Activated CD4-positive, alpha-beta T cell treated with anti-CD3 and anti-CD28 coated beads for 1 hour (primary cell): ENCODE results near the gene CARNS1.

Experiments
- DNase-seq: peaks from one replicate; pipeline ENCODE4 v3.0.0-alpha.2; 2020

CARNS1 gene

DNA sequence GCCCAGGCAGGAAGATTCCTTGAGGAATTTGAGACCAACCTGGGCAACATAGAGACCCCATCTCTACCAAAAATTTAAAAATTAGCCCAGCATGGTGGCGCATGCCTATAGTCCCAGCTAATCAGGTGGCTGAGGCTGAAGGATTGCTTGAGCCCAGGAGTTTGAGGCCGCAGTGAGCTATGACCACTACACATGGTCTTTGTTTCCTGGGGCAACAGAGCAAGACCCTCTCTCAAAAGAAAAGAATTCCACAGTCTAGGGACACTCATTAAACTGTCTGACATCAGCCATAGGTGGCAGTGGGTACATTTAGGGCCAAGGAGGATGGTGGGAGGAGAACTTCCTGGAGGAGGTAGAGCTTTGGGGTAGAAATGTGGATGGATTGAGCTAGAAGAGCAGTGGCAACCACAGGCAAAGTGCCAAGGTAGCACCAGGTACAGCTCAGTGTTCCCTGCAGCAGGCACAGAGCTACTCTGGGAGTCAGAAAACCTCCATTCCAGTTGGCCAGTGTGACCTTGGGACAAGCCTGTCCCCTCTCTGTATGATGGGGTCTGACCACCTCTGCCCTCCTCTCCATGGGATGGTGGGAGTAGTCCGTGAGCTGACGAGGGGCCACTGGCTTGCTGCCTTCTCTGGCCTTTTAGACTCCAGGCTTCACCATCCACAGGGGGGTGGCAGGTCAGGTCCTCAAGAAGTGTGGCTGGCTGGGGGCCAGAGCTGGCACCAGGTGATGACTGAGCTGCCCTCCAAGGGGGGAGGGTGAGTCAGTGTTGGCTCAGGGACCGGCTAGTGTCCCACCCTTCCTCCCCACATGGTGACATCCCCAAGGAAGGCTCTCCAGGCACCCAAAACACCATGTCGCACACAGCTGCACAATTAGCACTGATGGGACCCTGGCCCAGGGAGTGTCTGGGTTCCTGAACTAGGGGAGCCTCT, 38.3 kb upstream of the CARNS1 start:
- DNase-seq = no peak

DNA sequence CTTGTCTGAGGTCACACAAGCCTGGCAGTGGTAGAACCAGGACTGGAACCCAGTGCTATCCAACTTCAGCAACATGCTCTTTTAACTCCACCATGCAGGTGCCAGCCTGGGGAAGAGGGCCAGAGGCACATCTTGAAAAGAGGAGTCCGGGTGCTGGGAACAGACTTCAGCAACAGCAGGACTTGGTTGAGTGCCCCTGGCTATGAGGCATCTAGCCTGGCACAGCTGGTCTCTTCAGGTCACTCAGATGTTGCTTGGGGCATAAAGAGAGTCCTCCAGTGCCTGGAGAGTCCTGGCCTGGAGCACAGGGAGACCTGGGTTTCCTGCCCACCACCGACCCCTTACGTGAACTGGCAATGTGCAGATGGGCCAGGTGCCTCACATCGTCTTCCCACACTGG, 36.9 kb upstream of the CARNS1 start:
- no peak for DNase-seq

DNA sequence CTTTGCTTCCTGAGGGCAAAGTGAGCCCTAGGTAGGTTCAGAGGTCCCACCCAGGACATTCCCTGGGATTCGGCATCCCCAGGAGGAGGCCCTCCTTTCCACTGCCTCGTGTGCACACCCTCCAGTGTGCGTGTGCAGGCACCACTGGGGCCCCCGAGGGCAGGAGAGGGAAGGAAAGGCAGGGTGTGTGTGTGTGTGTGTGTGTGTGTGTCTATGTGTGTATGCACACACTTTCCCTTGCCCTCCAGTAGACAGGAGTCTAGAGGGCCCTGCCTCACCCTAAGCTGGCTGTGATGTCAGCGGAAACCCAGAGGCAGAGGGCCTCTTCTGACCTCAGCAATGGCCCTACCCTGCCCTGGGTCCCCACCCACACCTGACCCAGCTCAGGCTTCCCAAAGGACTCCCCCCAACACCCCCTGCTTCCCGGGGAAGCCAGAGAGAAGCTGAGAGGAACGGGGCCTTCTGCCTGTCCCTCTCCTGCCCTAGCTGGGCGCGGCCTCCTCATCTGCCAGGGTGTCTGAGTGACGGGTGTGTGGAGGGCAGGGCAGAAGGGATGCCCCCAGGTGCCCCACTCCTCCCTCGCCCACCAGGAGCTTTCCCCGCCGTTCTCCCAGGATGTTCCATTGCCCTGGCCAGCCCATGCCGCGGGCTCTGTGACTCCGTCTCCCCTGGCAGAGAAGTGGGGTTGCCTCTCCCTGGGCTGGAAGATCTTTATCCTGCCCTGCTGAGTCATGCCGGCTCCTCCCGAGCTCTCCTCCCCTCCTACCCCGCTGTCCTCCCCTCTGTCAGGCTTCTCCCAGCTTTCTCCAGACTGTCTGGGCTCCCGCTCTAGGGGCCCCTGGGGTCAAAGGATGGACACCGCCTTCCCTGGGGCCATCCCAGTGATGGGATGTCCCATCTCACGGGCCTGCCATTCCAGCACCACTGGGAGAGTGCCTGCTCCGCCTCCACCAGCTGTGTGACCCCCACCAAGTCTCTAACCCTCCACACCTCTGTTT, 36.1 kb upstream of the CARNS1 start:
- no peak for DNase-seq

DNA sequence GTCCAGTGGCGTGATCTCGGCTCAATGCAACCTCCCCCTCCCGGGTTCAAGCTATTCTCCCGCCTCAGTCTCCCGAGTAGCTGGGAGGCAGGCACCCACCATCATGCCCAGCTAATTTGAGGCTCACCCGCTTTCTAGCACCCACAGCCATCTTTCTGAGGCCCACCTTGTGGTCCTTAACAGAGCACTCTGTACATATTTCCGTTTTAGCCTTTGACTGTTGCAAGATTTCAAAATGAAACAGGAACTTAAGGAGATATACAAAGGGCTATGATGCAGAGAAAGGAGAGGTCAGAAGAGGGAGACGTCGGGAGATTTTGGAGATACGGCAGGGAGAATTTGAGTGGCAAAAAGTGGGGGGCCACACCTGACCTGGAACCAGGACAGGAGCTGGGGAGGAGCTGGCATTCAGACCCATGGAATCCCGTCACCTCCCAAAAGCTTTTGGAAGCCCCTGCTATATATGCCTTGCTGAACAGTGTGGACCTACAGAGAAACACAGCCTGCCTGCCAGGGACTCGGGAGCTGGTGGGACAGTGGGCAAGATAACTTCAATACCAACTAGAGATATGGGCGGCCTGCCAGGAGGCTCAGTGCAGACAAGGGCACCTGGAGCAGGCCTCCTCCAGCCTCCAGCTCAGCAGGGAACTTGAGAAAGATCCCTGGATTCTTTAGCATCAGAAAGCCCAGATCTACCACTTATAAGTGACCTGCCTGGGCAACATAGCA, 34.1 kb upstream of the CARNS1 start:
- DNase-seq = no peak

DNA sequence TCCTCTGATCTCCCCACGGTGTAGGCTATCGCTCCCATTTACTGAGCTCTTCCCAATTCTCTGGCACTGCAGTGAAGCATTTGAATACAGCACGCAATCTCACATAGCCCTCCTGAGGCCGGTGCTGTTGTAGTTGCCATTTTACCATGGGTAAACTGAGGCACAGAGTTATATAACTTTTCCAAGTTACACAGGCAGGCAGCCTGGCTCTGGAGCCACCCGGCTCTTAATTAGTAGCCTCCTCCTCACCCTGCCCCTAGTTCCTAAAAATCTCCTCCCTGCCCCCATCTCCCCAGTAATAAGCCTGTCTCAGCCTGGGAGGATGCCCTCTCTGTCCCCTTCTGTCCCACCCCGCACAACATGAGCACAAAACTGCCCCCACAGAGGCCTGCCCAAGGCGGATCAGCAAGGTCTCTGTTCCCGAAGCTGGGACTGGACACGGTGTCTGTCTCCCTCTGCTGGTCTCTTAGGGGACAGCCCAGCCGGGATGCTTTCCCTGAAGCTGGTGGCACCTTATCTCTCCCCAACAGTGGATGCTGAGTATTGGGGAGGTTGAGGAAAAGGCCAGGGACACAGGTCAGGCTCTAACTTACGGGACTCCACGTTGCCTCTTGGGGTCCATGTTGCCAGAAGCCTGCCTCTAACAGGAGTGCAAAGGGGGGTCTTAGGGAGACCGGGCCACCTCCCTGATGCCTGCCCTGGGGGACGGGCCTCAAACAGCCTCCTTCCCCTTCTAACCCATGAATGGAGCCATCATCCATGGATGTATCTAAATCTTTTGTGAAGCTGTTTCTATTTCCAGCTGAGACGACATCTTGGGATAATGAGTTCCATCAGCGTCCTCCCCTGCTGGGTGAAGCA, 33.0 kb upstream of the CARNS1 start:
- peak; percentile 76 for DNase-seq

DNA sequence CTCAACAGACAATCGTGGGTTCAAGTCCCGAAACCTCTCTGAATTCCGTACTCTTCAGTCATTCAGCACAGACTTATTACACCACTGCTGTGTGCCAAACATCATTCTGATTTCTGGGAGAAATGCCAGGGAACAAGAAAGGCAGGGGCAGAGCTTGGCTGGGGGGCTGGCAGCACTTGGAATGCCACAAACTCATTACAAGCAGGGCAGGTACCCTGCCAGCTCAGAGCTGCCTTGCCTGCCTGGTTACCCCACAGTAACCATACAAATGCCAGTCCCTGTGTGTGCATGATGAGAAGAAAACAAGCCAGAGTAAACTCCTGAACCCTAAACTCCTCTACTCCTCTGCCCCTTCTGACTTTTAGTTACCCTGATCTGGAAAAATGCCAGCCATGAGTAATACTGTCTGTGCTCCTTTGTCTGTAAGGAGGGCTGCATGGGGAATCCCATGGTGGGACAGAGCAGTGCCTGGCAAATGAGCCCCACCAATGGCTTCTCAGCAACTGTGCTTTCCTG, 30.6 kb upstream of the CARNS1 start:
- no peak for DNase-seq

DNA sequence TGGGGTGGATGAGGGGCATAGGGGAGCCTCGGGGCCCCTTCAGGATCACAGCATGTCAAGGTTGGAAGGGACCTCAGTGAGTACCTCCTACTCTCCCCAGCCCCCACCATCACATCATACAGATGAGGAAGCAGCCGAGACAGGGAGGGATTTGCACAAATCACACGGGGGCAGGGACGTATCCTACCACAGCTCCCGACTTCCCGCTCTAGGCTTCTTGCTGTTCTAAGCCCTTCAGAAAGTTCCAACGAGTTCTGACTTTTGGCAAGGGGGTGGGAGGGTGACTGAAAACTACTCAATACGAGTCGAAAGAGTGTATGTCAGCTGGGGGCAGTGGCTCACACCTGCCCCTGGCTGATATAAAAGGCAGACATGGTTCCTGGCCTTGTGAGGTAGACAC, 28.4 kb upstream of the CARNS1 start:
- no peak for DNase-seq

DNA sequence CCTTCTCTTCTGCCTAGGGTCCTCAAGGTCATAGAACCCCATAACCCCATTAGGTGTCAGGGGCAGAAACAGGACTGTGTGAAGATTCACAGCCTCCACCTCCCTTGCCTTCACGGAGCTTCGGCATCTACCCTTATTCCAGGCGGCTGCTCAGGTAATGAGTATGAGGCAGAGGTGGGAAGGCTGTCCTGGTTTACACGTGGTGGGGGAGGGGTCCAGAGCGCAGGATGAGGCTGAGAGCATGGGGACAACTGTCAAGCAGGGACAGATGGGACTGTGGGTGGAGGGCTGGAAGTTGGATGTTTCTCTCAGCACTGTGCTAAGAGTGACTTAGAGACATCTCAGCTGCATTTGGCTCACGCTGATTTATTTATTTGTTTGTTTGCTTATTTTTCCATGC, 28.0 kb upstream of the CARNS1 start:
- no peak for DNase-seq

DNA sequence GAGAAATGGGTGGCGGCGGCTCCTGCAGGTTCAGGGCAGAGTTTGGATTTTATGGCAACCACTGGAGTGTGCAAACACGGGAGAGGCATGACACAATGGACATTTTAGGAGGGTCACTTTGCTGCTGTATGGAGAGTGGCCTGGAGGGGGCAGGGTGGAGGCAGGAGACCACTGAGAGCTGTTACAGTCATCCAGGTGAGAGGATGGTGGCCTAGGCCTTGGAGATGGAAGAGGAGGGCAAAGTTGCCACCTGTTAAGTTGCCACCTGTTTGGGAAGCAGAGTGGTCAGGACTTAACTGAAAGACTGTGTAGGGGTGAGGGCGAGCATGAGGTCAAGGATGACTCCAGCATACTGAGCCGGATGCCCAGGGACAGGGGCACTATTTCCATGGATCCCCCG, 26.0 kb upstream of the CARNS1 start:
- no peak for DNase-seq

DNA sequence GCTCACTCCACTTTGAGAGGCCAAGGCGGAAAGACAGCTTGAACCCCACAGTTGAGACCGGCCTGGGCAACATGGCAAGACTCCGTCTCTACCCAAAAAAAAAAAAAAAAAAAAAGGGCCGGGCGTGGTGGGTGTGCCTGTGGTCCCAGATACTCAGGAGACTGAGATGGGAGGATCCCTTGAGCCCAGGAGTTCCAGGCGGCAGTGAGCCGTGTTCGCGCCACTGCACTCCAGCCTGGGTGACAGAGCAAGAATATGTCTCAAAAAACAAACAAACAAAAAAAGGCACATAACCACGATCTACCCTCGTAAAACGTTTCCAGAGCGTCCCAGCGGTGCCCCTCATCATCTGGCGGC, 24.6 kb upstream of the CARNS1 start:
- no peak for DNase-seq

DNA sequence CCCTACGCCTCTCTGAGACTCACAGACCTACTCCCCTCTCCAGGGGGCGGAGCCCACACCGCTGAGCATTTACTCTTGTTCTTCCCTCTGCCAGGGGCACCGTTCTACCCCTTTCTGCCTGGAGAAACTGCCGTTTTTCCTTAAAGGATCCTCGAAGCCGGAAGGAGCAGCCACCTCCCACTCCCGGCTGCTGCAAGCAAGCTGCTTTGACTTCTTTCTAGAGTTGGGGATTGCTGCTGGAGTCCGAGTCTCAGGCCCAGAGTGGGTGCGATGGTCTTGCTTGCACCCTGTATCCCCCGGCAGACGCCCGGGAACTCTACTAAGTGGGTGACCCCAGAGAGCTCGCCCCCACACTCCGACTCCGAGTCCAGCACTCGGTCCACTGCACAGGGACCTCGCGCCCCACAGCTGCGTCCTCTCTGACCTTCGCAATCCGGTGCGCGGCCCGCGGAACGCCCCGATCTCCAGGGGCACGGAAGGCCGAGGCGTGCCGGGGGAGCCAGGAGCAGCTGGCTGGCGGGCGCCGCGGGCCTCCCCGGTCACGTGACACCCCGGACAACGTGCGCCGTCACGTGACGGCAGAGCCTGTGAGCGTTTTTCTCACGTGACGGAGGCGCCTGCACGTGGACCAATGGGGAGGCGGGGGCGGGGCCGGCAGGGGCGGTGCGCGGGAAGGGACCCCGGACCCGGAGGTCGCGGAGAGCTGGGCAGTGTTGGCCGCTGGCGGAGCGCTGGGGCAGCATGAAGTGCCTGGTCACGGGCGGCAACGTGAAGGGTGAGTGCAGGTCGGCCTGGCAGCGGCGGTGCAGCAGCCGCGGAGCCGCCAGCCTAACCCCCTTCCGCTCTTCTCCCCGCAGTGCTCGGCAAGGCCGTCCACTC, 23.9 kb upstream of the CARNS1 start, which contains the start of gene RAD9A:
Gene RAD9A (plus strand): TSS at position 683 of the 879 bp plus-strand sequence. CDS start 59 bp downstream, at position 742.
- DNase-seq = peak; percentile 86

DNA sequence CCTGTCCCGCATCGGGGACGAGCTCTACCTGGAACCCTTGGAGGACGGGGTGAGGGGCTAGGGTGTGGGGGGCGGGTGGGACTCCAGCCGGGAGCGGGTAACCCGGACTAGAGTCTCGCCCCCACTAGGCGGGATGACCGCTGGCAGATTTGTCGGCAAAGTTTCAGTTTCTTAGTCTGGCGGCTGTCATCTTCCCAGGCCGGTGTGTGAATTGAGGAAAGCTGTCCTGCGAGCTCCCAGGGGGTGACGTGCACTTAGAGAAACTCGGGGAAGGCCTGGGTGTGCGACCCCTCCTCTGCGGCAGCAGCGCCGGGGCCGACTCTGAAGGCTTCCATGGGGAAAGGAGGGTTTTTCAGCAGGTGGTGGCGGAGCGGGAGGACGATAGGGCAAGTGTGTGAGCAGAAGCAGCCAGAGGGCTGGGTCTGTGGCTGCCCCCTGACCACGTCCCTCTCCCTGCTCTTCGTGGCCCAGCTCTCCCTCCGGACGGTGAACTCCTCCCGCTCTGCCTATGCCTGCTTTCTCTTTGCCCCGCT, 23.2 kb upstream of the CARNS1 start:
- DNase-seq = no peak

DNA sequence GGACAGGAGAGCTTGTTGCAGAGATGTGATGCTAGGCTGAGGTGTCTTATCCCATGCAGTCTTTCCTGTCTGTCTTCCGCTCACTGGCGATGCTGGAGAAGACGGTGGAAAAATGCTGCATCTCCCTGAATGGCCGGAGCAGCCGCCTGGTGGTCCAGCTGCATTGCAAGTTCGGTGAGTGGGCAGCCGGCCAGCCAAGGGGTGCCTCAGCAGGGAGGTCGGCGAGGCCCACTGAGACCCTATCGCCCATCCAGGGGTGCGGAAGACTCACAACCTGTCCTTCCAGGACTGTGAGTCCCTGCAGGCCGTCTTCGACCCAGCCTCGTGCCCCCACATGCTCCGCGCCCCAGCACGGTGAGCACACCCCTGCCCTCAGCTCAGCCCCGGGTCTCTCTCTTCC, 22.0 kb upstream of the CARNS1 start:
- no peak for DNase-seq

DNA sequence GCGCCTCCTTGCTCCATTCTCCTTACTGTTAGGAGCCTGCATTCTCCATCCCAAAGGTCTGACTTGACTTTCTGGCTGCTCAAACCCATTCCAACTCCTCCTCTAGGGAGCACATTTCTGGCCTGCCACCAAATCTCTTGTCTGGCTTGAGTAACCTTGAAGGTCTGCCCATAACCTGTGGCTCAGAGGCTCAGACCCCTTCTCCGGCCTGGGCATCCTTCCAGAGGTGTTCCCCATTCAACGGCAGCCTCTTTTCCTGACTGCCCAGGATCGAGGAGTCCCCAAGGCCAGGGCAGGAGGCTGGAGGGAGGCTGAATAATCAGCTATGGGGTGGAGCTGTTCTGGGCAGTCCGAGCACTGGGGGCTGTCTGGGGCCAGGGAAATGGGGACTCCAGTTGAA, 21.5 kb upstream of the CARNS1 start:
- DNase-seq = no peak

DNA sequence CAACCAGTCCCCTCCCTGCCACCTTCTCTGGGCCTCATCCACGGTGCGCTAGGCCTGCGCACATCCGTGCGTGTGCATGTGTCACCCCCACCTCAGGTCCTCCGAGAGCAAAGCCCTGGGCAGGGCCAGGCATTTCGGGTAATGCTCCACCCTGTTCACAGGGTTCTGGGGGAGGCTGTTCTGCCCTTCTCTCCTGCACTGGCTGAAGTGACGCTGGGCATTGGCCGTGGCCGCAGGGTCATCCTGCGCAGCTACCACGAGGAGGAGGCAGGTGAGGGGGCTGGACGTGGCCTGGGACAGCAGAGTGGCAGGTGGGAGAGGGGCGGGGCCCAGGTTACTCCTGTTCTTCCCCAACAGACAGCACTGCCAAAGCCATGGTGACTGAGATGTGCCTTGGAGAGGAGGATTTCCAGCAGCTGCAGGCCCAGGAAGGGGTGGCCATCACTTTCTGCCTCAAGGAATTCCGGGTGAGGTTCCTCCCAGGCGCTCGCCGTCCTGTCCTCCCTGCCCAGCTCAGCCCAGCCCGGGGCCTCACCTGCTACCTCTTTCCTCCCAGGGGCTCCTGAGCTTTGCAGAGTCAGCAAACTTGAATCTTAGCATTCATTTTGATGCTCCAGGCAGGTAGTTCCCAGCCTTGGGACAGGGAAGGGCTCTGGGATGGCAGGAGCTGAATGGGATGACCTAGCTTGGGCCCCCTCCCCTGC, 19.8 kb upstream of the CARNS1 start:
- DNase-seq = no peak

DNA sequence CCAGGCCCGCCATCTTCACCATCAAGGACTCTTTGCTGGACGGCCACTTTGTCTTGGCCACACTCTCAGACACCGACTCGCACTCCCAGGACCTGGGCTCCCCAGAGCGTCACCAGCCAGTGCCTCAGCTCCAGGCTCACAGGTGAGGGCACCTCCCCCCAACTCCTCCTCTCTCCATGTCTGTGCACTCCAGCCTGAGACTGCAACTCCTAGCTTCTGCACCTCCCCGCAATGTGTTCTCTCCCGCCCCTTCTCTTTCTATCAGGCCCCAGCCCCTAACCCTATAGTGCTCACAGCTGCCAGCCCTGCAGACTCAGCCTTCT, 19.3 kb upstream of the CARNS1 start:
- DNase-seq = no peak

DNA sequence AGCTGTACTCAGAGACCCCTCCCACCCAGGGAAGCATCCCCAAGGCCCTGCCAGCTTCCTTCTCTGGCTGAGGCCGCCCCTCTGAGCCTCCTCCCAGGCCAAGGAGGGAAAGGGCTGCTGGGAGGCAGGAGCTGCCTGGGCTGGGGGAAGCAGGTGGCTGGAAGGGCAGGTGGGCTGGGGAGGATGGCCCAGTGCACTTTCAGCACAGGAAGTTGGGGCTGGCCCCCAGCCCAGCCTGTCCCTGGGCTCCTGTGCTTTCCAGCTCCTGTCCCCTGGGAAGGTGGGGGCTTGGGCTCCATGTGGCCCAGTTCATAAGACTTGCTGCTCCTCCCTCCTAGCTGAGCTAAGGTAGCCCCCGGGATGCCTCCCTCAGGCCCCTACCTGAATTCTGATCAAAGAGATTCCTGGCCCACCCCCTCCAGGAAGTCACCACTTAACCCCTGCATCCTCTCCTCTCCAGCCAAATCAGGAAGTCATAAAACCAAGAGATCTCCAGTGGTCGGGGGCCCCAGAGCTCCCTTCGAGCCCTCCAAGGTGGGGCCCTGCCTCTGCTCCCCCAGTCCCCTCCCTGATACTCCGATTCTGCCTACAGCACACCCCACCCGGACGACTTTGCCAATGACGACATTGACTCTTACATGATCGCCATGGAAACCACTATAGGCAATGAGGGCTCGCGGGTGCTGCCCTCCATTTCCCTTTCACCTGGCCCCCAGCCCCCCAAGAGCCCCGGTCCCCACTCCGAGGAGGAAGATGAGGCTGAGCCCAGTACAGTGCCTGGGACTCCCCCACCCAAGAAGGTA, 18.7 kb upstream of the CARNS1 start:
- no peak for DNase-seq

DNA sequence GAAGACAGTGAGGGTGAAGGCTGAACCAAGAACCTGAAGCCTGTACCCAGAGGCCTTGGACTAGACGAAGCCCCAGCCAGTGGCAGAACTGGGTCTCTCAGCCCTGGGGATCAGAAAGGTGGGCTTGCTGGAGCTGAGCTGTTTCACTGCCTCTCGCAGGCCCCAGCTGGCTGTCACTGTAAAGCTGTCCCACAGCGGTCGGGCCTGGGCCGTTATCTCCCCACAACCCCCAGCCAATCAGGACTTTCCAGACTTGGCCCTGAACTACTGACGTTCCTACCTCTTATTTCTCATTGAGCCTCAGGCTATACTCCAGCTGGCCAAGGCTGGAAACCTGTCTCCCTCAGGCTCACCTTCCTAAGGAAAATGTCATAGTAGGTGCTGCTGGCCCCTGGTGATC, 17.9 kb upstream of the CARNS1 start:
- no peak for DNase-seq
